ENCODE data around the gene GYG2.

GYG2 gene

GRCh38 chrX:2819345-2820135 is 9.2 kb upstream of the GYG2 start:
- DNase-seq (ENCODE audit: low read depth) = peak; percentile 24
- no peak overlapping the region for H3K4me3 ChIP-seq (ENCODE audit: low read length)
- TF ChIP-seq CTCF (conservative IDR thresholded peaks at IDR 0.05; ENCODE audit: low read length) = peak; percentile 49

GRCh38 chrX:2820136-2820771 is 8.5 kb upstream of the GYG2 start:
- TF ChIP-seq CTCF (conservative IDR thresholded peaks at IDR 0.05; ENCODE audit: low read length) = no peak

GRCh38 chrX:2823795-2824386 is 4.8 kb upstream of the GYG2 start:
- no peak overlapping the region for H3K4me3 ChIP-seq (ENCODE audit: low read length)
- no peak for TF ChIP-seq CTCF (conservative IDR thresholded peaks at IDR 0.05; ENCODE audit: low read length)
- no peak for DNase-seq (ENCODE audit: low read depth)

More at GRCh38 chrX:2820136-2820771, 8.5 kb upstream of the GYG2 start:
- DNase-seq (ENCODE audit: low read depth) = no peak
- H3K4me3 ChIP-seq (ENCODE audit: low read length) = no peak overlapping the region

GRCh38 chrX:2824886-2825285 is 3.8 kb upstream of the GYG2 start:
- DNase-seq (ENCODE audit: low read depth) = no peak
- no peak for TF ChIP-seq CTCF (conservative IDR thresholded peaks at IDR 0.05; ENCODE audit: low read length)

GRCh38 chrX:2828959-2829411 is 255 bp downstream of the GYG2 start:
- DNase-seq (ENCODE audit: low read depth) = no peak
- no peak for TF ChIP-seq CTCF (conservative IDR thresholded peaks at IDR 0.05; ENCODE audit: low read length)
- H3K4me3 ChIP-seq (ENCODE audit: low read length) = peak overlapping the region; percentile 41

More at GRCh38 chrX:2824886-2825285, 3.8 kb upstream of the GYG2 start:
- no peak overlapping the region for H3K4me3 ChIP-seq (ENCODE audit: low read length)

GRCh38 chrX:2829469-2830246 is 928 bp downstream of the GYG2 start:
- H3K4me3 ChIP-seq (ENCODE audit: low read length) = peak overlapping the region; percentile 41
- no peak for TF ChIP-seq CTCF (conservative IDR thresholded peaks at IDR 0.05; ENCODE audit: low read length)
- no peak for DNase-seq (ENCODE audit: low read depth)
